HTR-8/SVneo (cell line): ENCODE results near the gene DNAJC6.
"Not testable (repeated sequence)": the region's sequence is repeated elsewhere in the genome, so short reads cannot be mapped to it uniquely, and the experiment has no call there.

ENCODE experiments used
- DNase-seq: peaks from one replicate; pipeline ENCODE4 v3.0.0; 2011; ENCODE audit warnings: low spot score, mixed read lengths; ENCODE audit not compliant: insufficient read length
- FAIRE-seq: peaks from 2 replicates; lab custom pipeline; 2011; peaks lifted over from hg19 to GRCh38; lab: Jason Lieb, UNC

The DNAJC6 gene

DNA sequence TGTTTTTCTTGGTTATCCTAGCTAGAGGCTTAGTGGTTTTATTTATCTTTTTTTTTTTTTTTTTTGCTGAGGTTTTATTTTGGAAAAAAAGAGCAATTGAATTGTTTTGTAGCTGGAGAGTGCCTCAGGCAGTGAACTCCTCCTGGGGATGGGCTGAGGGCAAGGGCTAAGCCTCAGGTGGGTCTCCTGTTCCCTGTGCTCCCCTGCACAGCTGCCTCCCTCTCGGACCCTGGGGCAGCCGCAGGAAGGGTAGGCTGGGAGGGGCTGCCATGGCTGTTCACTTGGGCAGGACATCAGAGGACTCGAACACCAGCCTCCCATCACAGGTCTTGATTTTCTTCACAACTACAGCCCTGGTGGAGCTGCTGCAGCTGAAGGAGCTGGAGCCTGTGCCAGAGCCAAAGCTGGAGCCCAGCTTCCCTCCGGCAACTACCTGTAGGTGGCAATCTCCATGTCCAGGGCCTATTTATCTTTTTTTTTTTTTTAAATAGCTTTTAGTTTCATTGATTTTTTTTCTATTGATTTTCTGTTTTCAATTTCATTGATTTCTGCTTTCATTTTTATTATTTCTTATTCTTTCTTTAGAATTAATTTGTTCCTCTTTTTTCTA, 140.0 kb downstream of the DNAJC6 start:
- DNase-seq, result no peak
- no peak for FAIRE-seq

DNA sequence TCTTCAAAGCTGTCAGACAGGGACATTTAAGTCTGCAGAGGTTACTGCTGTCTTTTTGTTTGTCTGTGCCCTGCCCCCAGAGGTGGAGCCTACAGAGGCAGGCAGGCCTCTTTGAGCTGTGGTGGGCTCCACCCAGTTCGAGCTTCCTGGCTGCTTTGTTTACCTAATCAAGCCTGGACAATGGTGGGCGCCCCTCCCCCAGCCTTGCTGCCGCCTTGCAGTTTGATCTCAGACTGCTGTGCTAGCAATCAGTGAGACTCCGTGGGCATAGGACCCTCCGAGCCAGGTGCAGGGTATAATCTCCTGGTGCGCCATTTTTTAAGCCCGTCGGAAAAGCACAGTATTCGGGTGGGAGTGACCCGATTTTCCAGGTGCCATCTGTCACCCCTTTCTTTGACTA, 146.3 kb downstream of the DNAJC6 start:
- not testable (repeated sequence) for FAIRE-seq, DNase-seq

DNA sequence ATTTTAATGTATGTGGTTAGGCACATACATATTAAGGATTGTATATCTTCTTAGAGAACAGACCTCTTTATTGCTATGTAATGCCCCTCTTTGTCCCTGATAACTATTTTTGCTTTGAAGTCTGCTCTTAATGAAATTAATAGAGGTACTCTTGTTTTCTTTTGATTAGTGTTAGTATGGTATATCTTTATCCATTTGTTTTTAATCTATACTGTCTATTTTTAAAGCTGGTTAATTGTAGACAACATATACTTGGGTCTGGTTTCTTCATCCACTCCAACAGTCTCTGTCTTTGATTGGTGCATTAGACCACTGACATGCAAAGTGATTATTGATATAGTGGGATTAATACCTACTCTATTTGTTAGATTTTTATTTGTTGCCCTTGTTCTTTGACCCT, 147.1 kb downstream of the DNAJC6 start:
- DNase-seq, result no peak
- FAIRE-seq, result no peak

DNA sequence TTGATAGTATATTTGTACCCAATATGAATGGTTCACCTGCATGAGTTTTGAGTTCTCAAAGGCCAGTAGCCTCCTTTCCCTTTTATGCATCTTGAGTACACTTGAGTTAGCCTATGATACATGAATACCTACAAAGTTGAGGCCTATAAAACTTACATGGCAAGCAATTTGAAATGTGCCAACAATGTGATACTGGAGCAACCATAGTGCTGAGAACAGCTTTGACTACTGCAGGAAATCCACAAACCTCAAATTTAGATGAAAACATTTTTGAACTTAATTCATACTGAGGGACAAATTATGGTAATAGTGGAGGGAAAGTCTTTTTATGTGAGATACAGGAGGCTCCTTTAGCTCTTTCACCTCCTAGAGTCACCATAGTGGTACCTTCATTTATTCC, 148.5 kb downstream of the DNAJC6 start:
- DNase-seq (no peak), FAIRE-seq (no peak)

DNA sequence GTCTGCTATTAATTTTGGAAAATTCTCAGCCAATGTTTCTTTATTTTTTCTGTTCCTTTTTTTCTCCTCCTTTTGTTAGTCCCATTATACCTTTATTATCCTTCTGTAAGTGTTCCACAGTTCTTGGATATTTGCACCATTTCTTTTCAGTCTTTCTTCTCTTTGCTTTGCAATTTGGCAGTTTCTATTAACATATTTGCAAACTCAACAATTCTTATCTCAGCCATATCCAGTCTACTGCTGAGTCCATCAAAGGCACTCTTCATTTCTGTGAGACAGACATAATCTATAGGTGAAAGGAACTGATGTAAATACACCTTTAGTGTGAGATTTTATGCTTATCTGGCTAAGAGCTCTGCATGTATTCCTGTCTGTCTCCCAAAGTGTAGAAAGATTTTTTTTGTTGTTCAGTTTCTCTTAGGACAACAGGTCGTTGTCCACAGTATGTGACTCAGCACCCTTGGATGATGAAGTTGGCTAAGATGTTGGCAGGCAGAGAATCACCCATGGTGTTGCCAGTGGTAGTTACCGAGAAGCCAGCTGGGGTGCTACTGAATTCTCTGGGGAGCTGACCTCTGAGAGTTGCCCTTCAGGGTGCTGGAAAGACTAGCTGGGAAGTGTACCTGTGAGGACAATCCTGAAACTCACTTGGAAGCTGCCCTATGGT, 149.5 kb downstream of the DNAJC6 start:
- no peak for DNase-seq
- FAIRE-seq, result no peak

DNA sequence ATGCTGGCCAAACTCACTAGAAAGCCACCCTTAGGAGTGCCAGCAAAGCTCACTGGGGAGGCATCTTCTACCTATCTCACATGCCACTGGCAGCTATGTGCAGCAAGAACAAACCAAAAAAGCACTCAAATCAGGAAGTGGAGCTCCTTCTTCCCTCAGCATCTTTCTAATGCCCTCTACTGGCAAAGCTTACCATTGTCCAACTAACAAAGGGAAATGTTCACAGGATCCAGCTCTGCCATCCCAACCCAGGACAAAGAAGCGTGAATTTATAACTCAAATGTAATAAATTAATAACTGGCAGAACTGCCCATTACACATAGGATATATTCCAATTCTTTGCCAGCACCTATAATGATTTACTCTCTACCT, 150.0 kb downstream of the DNAJC6 start:
- FAIRE-seq (no peak), DNase-seq (peak; percentile 10)
